GM12878 (cell line): ENCODE measurements around the gene APPL2. TPM values are rescaled to one million over a fixed set of nuclear protein-coding genes. Genes with fewer than 3 reads are reported as not detected.

Source experiments
- ATAC-seq: fragments of 200-7000 bp; cut with Tn5 transposase; 3 replicates; pipeline ENCODE4 v1.9.1; 2020; ENCODE audit warnings: mild to moderate bottlenecking, moderate library complexity
- BruUV-seq: library from RNA; stranded (reverse); fragments of 400-500 nt; replicated peaks from 2 replicates; lab custom pipeline; 2021; lab: Mats Ljungman, UMichigan
- CTCF ChIA-PET: fragments of 300-600 bp; sonication (Branson Sonifier 250); formaldehyde crosslinking; extraction: SDS; loops from one replicate; lab custom pipeline; 2021; ENCODE audit warnings: inconsistent platforms; lab: Yijun Ruan, JAX
- POLR2A ChIA-PET: fragments of 350-600 bp; formaldehyde crosslinking; extraction: SDS; loops from one replicate; lab custom pipeline; 2021; ENCODE audit warnings: inconsistent platforms; lab: Charles Lee
- RAD21 ChIA-PET: fragments of 300-600 bp; sonication (Branson Sonifier 250); formaldehyde crosslinking; loops from one replicate; lab custom pipeline; 2023; ENCODE audit warnings: antibody characterized with exemption; ENCODE audit not compliant: unreplicated experiment; lab: Charles Lee
- SMC1A ChIA-PET: fragments of 300-600 bp; sonication (Branson Sonifier 250); formaldehyde crosslinking; loops from one replicate; lab custom pipeline; 2023; ENCODE audit not compliant: unreplicated experiment, uncharacterized antibody; lab: Charles Lee
- DNase-seq: peaks from one replicate; pipeline ENCODE4 v3.0.0-alpha.2; 2011; ENCODE audit warnings: low read depth, low spot score
- FAIRE-seq: peaks from 3 replicates; lab custom pipeline; 2011; peaks lifted over from hg19 to GRCh38; lab: Jason Lieb, UNC
- H2AFZ ChIP-seq: 2 replicates; pipeline ENCODE4 v1.6.0; 2011; ENCODE audit warnings: low read depth, low read length, control low read depth; ENCODE audit not compliant: control insufficient read depth
- H3K27ac ChIP-seq: 2 replicates; pipeline ENCODE4 v1.5.1; 2011; ENCODE audit warnings: control low read depth; ENCODE audit not compliant: control insufficient read depth, insufficient read depth
- H3K27me3 ChIP-seq, 2 experiments: replicated peaks in 1 of 2; 2 replicates each; pipeline versions ENCODE4 v1.6.0 to v1.6.1; 2011; ENCODE audit warnings: low read length in 1 of 2; ENCODE audit not compliant: control insufficient read depth in 2 of 2, insufficient read depth in 2 of 2
- H3K36me3 ChIP-seq, 2 experiments: 2 replicates each; pipeline ENCODE4 v1.5.1; 2011; ENCODE audit warnings: low read length in 1 of 2; ENCODE audit not compliant: control insufficient read depth in 2 of 2, insufficient read depth in 2 of 2
- H3K4me1 ChIP-seq: 2 replicates; pipeline ENCODE4 v1.6.1; 2011; ENCODE audit warnings: mild to moderate bottlenecking, low read length, moderate library complexity, mixed read lengths; ENCODE audit not compliant: control insufficient read depth, insufficient read depth
- H3K4me2 ChIP-seq: 2 replicates; pipeline ENCODE4 v1.6.0; 2011; ENCODE audit warnings: control low read depth; ENCODE audit not compliant: control insufficient read depth, insufficient read depth
- H3K4me3 ChIP-seq: fragments of 200-600 bp; sonication (generic); 2 replicates; pipeline ENCODE4 v1.5.1; 2016
- H3K79me2 ChIP-seq: 2 replicates; pipeline ENCODE4 v1.6.0; 2011; ENCODE audit warnings: low read length; ENCODE audit not compliant: control insufficient read depth, insufficient read depth
- H3K9ac ChIP-seq: 2 replicates; pipeline ENCODE4 v1.8.0; 2011; ENCODE audit warnings: low read length, control low read depth, mixed read lengths; ENCODE audit not compliant: control insufficient read depth, insufficient read depth
- H3K9me3 ChIP-seq: replicated peaks from 3 replicates; pipeline ENCODE4 v1.5.1; 2011; ENCODE audit warnings: mild to moderate bottlenecking, low read length; ENCODE audit not compliant: control insufficient read depth, insufficient read depth
- H4K20me1 ChIP-seq: 2 replicates; pipeline ENCODE4 v1.6.0; 2011; ENCODE audit not compliant: control insufficient read depth, insufficient read depth
- BHLHE40 ChIP-seq, 2 experiments: fragments of 450-650 bp in 1 of 2; IDR thresholded peaks; 2 replicates each; pipeline ENCODE4 v1.6.1; 2011 to 2017; ENCODE audit warnings: low read depth in 2 of 2, borderline replicate concordance in 1 of 2, improper control_type of control experiment in 1 of 2, low read length in 1 of 2, mild to moderate bottlenecking in 1 of 2
- BMI1 ChIP-seq: fragments of 450-650 bp; IDR thresholded peaks from 2 replicates; pipeline ENCODE4 v1.6.1; 2016; ENCODE audit warnings: mild to moderate bottlenecking, moderate library complexity, borderline replicate concordance
- CREM ChIP-seq: IDR thresholded peaks from 2 replicates; pipeline ENCODE4 v1.6.1; 2014; ENCODE audit warnings: antibody characterized with exemption, low read depth
- EP300 ChIP-seq, 2 experiments: fragments of 150-350 bp in 1 of 2; IDR thresholded peaks; 2 replicates each; pipeline ENCODE4 v1.6.1; 2011 to 2012; ENCODE audit warnings: low read depth in 2 of 2, low read length in 2 of 2, borderline replicate concordance in 1 of 2, improper control_type of control experiment in 1 of 2, inconsistent platforms in 1 of 2; ENCODE audit not compliant: control insufficient read depth in 1 of 2
- LARP7 ChIP-seq: fragments of 450-650 bp; IDR thresholded peaks from 2 replicates; pipeline ENCODE4 v1.6.1; 2017; ENCODE audit warnings: mild to moderate bottlenecking
- NFYA ChIP-seq: IDR thresholded peaks from 2 replicates; pipeline ENCODE4 v1.6.1; 2011; ENCODE audit warnings: low read depth, mild to moderate bottlenecking, low read length, improper control_type of control experiment, borderline replicate concordance
- SRF ChIP-seq, 2 experiments: IDR thresholded peaks; 2 replicates each; pipeline ENCODE4 v1.6.1; 2011; ENCODE audit warnings: low read depth in 2 of 2, low read length in 2 of 2, mild to moderate bottlenecking in 1 of 2, moderate library complexity in 1 of 2
- WGBS: methylation state at CpG from one replicate; pipeline ENCODE4 v1.1.6; 2016; ENCODE audit warnings: low lambda C conversion rate; ENCODE audit not compliant: insufficient replicate concordance, insufficient coverage; ENCODE audit errors: missing lambda C conversion rate; 5-methylcytosine and 5-hydroxymethylcytosine counted together
- in situ Hi-C: fragments of 300-500 bp; cut with MboI; formaldehyde crosslinking; loops from 9 replicates; pipeline ENCODE4 v1.14.3; 2018; ENCODE audit warnings: mixed read lengths
- intact Hi-C: fragments of 100-400 bp; cut with micrococcal nuclease; formaldehyde crosslinking; loops from one replicate; pipeline ENCODE4 v1.14.2; 2022; ENCODE audit not compliant: unreplicated experiment
- polyA plus RNA-seq, 11 experiments: library from polyadenylated mRNA; depleted of rRNA in 4 of 11; unstranded in 6 of 11; stranded (reverse) in 5 of 11; fragments of >200 nt; fragmentation: Nextera tagmentation in 4 of 11; fragmentation: Illumina TruSeq in 1 of 11; extraction: Ambion mirVana in 4 of 11; extraction: Trizol in 1 of 11; gene quantifications; 1 replicate in 1 of 11; 2 replicates in 10 of 11; pipeline versions ENCODE4 v1.2.1 to v1.2.3, GENCODE V29; 2011 to 2016; ENCODE audit warnings: inconsistent platforms in 2 of 11, missing spikeins in 2 of 11, low read depth in 1 of 11
- total RNA-seq, 4 experiments: library from RNA; depleted of rRNA in 3 of 4; stranded (reverse); fragments of >200 nt in 3 of 4; fragmentation: Illumina TruSeq in 1 of 4; extraction: Trizol in 1 of 4; gene quantifications; 2 replicates each; pipeline versions ENCODE4 v1.2.1 to v1.2.3, GENCODE V29; 2013 to 2021
- TF ChIP-seq, protein P1 (sequence below): fragments of 450-650 bp; IDR thresholded peaks from 2 replicates; pipeline ENCODE4 v1.6.1; 2016; ENCODE audit warnings: mild to moderate bottlenecking, moderate library complexity, borderline replicate concordance
- TF ChIP-seq, protein P2 (sequence below), 3 experiments: IDR thresholded peaks in 2 of 3; conservative IDR thresholded peaks in 1 of 3; 2 replicates each; pipeline ENCODE4 v1.5.1; 2011; ENCODE audit warnings: low read depth in 3 of 3, low read length in 3 of 3, mild to moderate bottlenecking in 3 of 3, control low read depth in 2 of 3, moderate library complexity in 2 of 3, inconsistent platforms in 1 of 3, mixed read lengths in 1 of 3; ENCODE audit not compliant: control insufficient read depth in 2 of 3, insufficient read depth in 1 of 3; ENCODE audit errors: extremely low read depth in 1 of 3

The APPL2 gene
- total and polyA plus RNA-seq, 10 of the 15 experiments (the other 5 are each of a cell fraction or from before 2014, with no cell fraction given) = 1.9 to 14.2 (median 7.5) TPM

DNA sequence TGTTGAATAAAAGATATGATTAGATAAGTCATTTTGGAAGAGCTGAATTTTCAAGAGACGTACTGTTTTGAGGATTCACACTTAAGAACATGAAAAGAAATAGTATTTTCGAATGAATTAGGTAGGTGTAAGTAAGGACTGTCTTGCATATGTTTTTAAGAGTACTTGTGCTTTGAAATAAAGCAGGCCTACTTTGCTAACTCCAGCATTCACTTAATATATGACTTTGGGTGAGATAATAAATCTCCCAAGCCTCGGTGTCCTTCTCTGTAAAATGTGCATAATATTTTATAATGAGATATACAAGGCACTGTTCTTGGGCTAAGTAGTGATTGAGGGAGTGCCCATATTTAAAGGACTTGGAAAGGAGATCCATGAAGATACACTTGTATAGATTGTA, 73.8 kb downstream of the APPL2 start:
- TF ChIP-seq LARP7 = no peak
- TF ChIP-seq NFYA = no peak
- Histone ChIP-seq H3K27ac (no peak overlapping the region), H3K79me2 (no peaks in the 10 kb centered on the region), H4K20me1 (no peaks in the 10 kb centered on the region), H3K36me3 (peaks cover 1 to 27% of the 10 kb centered on the region in 2 experiments), H3K9ac (no peak overlapping the region), H3K27me3 (no peaks in the 10 kb centered on the region), H3K4me1 (no peaks in the 10 kb centered on the region), H3K9me3 (no peaks in the 10 kb centered on the region), H3K4me3 (no peak overlapping the region), H2AFZ (no peak overlapping the region), H3K4me2 (no peak overlapping the region)
- BruUV-seq = no TSS peak
- ChIA-PET RAD21 (no interaction called here), CTCF (interaction anchor here (1.0 to 2.6 kb wide), 2 partner anchors 9 to 26 kb away, joined by 3 to 8 read pairs; no protein-coding TSS in a partner anchor), POLR2A (no interaction called here), SMC1A (no interaction called here)
- no peak for DNase-seq
- WGBS = 94% methylated on average over 3 of the region's 3 CpGs
- in situ Hi-C loops = no loop called here
- FAIRE-seq = no peak
- ATAC-seq = no peak
- intact Hi-C loops = no loop called here

DNA sequence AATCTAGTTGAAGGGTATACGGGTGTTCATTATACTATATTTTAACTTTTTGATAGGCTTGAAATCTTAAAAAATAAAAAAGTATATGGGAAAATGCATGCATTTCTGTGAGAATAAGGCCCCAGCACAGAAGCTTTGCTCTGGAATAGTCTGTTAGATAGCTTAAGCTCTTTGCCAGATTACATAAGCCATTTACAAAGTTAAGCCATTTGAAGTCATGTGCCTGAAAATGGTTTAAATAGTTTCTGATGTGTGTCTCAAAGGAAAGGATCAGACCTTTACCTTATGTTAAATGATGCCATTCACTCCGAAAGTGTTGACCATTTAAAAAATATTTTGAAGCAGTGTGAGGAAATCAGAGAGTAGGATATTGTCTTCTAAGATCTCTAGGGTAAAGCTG, 77.1 kb downstream of the APPL2 start:
- Histone ChIP-seq H4K20me1 (no peaks in the 10 kb centered on the region), H3K4me1 (no peaks in the 10 kb centered on the region), H3K9ac (no peak overlapping the region), H3K4me2 (no peak overlapping the region), H3K27me3 (no peaks in the 10 kb centered on the region), H3K9me3 (no peaks in the 10 kb centered on the region), H3K4me3 (no peak overlapping the region), H3K79me2 (no peaks in the 10 kb centered on the region)
- ATAC-seq = no peak
- SMC1A ChIA-PET = interaction anchor here (1.0 to 1.5 kb wide), 2 partner anchors 15 to 224 kb away, joined by 3 read pairs; no protein-coding TSS in a partner anchor
- FAIRE-seq = no peak
- intact Hi-C loops = no loop called here
- BruUV-seq = no TSS peak
- POLR2A ChIA-PET = no interaction called here
- CTCF ChIA-PET = no interaction called here
- TF ChIP-seq BMI1 = no peak
- TF ChIP-seq EP300 (IDR thresholded peaks at IDR 0.05; ENCODE audit: borderline replicate concordance in 1 of 2, control insufficient read depth in 1 of 2, low read depth in 2 of 2, low read length in 2 of 2) = no peak
- TF ChIP-seq SRF (IDR thresholded peaks at IDR 0.05; ENCODE audit: low read depth in 2 of 2, low read length in 2 of 2) = no peak
- TF ChIP-seq, protein P1, sequence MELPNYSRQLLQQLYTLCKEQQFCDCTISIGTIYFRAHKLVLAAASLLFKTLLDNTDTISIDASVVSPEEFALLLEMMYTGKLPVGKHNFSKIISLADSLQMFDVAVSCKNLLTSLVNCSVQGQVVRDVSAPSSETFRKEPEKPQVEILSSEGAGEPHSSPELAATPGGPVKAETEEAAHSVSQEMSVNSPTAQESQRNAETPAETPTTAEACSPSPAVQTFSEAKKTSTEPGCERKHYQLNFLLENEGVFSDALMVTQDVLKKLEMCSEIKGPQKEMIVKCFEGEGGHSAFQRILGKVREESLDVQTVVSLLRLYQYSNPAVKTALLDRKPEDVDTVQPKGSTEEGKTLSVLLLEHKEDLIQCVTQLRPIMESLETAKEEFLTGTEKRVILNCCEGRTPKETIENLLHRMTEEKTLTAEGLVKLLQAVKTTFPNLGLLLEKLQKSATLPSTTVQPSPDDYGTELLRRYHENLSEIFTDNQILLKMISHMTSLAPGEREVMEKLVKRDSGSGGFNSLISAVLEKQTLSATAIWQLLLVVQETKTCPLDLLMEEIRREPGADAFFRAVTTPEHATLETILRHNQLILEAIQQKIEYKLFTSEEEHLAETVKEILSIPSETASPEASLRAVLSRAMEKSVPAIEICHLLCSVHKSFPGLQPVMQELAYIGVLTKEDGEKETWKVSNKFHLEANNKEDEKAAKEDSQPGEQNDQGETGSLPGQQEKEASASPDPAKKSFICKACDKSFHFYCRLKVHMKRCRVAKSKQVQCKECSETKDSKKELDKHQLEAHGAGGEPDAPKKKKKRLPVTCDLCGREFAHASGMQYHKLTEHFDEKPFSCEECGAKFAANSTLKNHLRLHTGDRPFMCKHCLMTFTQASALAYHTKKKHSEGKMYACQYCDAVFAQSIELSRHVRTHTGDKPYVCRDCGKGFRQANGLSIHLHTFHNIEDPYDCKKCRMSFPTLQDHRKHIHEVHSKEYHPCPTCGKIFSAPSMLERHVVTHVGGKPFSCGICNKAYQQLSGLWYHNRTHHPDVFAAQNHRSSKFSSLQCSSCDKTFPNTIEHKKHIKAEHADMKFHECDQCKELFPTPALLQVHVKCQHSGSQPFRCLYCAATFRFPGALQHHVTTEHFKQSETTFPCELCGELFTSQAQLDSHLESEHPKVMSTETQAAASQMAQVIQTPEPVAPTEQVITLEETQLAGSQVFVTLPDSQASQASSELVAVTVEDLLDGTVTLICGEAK = no peak
- no peak for TF ChIP-seq CREM
- TF ChIP-seq, protein P2, sequence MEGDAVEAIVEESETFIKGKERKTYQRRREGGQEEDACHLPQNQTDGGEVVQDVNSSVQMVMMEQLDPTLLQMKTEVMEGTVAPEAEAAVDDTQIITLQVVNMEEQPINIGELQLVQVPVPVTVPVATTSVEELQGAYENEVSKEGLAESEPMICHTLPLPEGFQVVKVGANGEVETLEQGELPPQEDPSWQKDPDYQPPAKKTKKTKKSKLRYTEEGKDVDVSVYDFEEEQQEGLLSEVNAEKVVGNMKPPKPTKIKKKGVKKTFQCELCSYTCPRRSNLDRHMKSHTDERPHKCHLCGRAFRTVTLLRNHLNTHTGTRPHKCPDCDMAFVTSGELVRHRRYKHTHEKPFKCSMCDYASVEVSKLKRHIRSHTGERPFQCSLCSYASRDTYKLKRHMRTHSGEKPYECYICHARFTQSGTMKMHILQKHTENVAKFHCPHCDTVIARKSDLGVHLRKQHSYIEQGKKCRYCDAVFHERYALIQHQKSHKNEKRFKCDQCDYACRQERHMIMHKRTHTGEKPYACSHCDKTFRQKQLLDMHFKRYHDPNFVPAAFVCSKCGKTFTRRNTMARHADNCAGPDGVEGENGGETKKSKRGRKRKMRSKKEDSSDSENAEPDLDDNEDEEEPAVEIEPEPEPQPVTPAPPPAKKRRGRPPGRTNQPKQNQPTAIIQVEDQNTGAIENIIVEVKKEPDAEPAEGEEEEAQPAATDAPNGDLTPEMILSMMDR (IDR thresholded peaks at IDR 0.05 in 2 of 3, conservative IDR thresholded peaks at IDR 0.05 in 1 of 3; ENCODE audit: control insufficient read depth in 2 of 3, extremely low read depth in 1 of 3, insufficient read depth in 1 of 3, low read depth in 3 of 3, low read length in 3 of 3) = no peak
- no peak for TF ChIP-seq BHLHE40 (IDR thresholded peaks at IDR 0.05; ENCODE audit: borderline replicate concordance in 1 of 2, low read depth in 2 of 2, low read length in 1 of 2)
- TF ChIP-seq, all 136 proteins: peak for 0
- WGBS = 100% methylated on average over 2 of the region's 2 CpGs
- RAD21 ChIA-PET = no interaction called here
- Histone ChIP-seq H3K36me3 (peaks cover 2 to 14% of the 10 kb centered on the region in 2 experiments), H3K27ac (no peak overlapping the region), H2AFZ (no peak overlapping the region)
- in situ Hi-C loops = no loop called here
- no peak for DNase-seq
